HAP-1 (cell line): ENCODE results near the gene MAP1S.
A peak's percentile ranks its signal among the peaks of the same experiment; 100 is the strongest.

Experiments used
- DNase-seq, 2 experiments: peaks; one replicate each; pipeline ENCODE4 v3.0.0-alpha.2; 2016 to 2020; ENCODE audit warnings: low spot score in 2 of 2
- H3K27me3 ChIP-seq: fragments of 250-450 bp; sonication (Bioruptor Pico); 2 replicates; pipeline ENCODE4 v1.5.1; 2020; ENCODE audit warnings: low read depth, mild to moderate bottlenecking, moderate library complexity
- H3K36me3 ChIP-seq: fragments of 250-450 bp; sonication (Bioruptor Pico); replicated peaks from 2 replicates; pipeline ENCODE4 v1.5.1; 2020; ENCODE audit warnings: mild to moderate bottlenecking
- H3K4me1 ChIP-seq: fragments of 250-450 bp; sonication (Bioruptor Pico); 2 replicates; pipeline ENCODE4 v1.5.1; 2020; ENCODE audit warnings: mild to moderate bottlenecking
- H3K4me3 ChIP-seq: fragments of 250-450 bp; sonication (Bioruptor Pico); 2 replicates; pipeline ENCODE4 v1.5.1; 2020; ENCODE audit warnings: mild to moderate bottlenecking, moderate library complexity
- H3K9me3 ChIP-seq: fragments of 250-450 bp; sonication (Bioruptor Pico); 2 replicates; pipeline ENCODE4 v1.5.1; 2020; ENCODE audit warnings: mild to moderate bottlenecking, moderate library complexity
- in situ Hi-C: fragments of 300-500 bp; cut with MboI; formaldehyde crosslinking; loops from 3 replicates; pipeline ENCODE4 v1.14.3; 2020; ENCODE audit warnings: low sequenced_read_pairs, inconsistent platforms, mixed read lengths

Gene MAP1S

DNA sequence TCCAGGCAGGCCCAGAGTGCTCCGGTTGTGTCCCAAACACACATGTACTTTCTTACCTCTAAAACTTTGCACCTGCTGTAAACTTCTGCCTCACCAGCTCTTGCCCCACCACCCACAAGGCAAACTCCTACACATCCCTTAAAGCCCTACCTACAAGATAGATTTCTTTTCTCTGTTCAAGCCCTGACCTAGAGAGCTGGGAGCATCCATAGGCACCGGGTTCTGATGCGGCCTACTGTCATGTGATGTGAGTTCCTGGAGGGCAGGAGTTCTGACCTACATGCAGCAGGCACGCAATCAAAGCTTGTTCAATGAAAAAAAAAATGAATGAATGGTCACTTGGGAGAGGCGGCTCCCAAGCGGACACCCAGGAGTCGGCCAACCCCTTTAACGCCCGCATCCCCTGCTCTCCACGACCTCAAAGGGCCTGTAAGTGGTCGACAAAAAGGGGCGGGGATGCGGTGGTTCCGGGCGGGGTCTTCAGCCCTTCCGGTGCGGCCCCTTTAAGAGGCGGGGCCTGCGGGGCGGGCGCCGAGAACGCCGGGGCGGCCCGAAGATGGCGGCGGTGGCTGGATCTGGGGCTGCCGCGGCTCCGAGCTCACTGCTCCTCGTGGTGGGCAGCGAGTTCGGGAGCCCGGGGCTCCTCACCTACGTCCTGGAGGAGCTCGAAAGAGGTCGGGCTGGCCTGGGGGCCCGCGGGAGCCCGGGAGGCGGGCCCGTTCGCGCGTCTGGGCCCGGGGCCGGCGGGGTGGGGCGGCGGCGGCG, at the start of gene MAP1S:
Gene MAP1S, plus strand, starts transcription at position 534 of the 765 bp plus-strand sequence. Its CDS starts 23 bp downstream, at position 557.
- 0 out of 2 replicates have a peak, but pooled peaks cover 2% of the 10 kb centered on the region for H3K9me3 ChIP-seq
- peak; percentile 67 to 92 for DNase-seq
- H3K4me3 ChIP-seq, result peak within 1 kb of the TSS; percentile 79
- H3K4me1 ChIP-seq, result peaks cover 9% of the 10 kb centered on the region
- H3K36me3 ChIP-seq, result peaks cover 13% of the 10 kb centered on the region
- H3K27me3 ChIP-seq, result peaks cover 2% of the 10 kb centered on the region; the same call in 1 of the 2 replicates
- in situ Hi-C loops, result no loop called here

- no peaks in the 10 kb centered on the region for H3K4me1 ChIP-seq
- no peaks in the 10 kb centered on the region for H3K36me3 ChIP-seq
- peak; percentile 20 to 67 for DNase-seq
- no peaks in the 10 kb centered on the region for H3K9me3 ChIP-seq
- no peak overlapping the region for H3K4me3 ChIP-seq
- in situ Hi-C loops, result no loop called here
- peaks cover 2% of the 10 kb centered on the region for H3K27me3 ChIP-seq
Measured at GRCh38 chr19:17671906-17672305, 47.4 kb upstream of the MAP1S start.

- no peak for DNase-seq
- Histone ChIP-seq H3K4me1 (no peaks in the 10 kb centered on the region), H3K4me3 (no peak overlapping the region), H3K9me3 (no peaks in the 10 kb centered on the region), H3K27me3 (peaks cover 4% of the 10 kb centered on the region), H3K36me3 (no peaks in the 10 kb centered on the region)
- in situ Hi-C loops, result no loop called here
Measured at GRCh38 chr19:17673937-17674799, 45.1 kb upstream of the MAP1S start.

- DNase-seq, result no peak
- no peaks in the 10 kb centered on the region for H3K36me3 ChIP-seq
- in situ Hi-C loops, result no loop called here
- H3K9me3 ChIP-seq, result no peaks in the 10 kb centered on the region
- H3K4me3 ChIP-seq, result no peak overlapping the region
- no peaks in the 10 kb centered on the region for H3K4me1 ChIP-seq
- peaks cover 22% of the 10 kb centered on the region for H3K27me3 ChIP-seq
Measured at GRCh38 chr19:17676295-17676694, 43.0 kb upstream of the MAP1S start.

GRCh38 chr19:17677002-17677401, 42.3 kb upstream of the MAP1S start:
- DNase-seq, result no peak

GRCh38 chr19:17678836-17679235, 40.4 kb upstream of the MAP1S start:
- Histone ChIP-seq H3K36me3 (no peaks in the 10 kb centered on the region), H3K27me3 (peaks cover 25% of the 10 kb centered on the region), H3K9me3 (no peaks in the 10 kb centered on the region), H3K4me1 (no peaks in the 10 kb centered on the region), H3K4me3 (no peak overlapping the region)
- in situ Hi-C loops, result no loop called here
- no peak for DNase-seq

More at GRCh38 chr19:17677002-17677401, 42.3 kb upstream of the MAP1S start:
- H3K27me3 ChIP-seq, result peaks cover 25% of the 10 kb centered on the region
- H3K36me3 ChIP-seq, result no peaks in the 10 kb centered on the region
- no peaks in the 10 kb centered on the region for H3K4me1 ChIP-seq
- in situ Hi-C loops, result no loop called here
- H3K9me3 ChIP-seq, result no peaks in the 10 kb centered on the region
- H3K4me3 ChIP-seq, result no peak overlapping the region

DNA sequence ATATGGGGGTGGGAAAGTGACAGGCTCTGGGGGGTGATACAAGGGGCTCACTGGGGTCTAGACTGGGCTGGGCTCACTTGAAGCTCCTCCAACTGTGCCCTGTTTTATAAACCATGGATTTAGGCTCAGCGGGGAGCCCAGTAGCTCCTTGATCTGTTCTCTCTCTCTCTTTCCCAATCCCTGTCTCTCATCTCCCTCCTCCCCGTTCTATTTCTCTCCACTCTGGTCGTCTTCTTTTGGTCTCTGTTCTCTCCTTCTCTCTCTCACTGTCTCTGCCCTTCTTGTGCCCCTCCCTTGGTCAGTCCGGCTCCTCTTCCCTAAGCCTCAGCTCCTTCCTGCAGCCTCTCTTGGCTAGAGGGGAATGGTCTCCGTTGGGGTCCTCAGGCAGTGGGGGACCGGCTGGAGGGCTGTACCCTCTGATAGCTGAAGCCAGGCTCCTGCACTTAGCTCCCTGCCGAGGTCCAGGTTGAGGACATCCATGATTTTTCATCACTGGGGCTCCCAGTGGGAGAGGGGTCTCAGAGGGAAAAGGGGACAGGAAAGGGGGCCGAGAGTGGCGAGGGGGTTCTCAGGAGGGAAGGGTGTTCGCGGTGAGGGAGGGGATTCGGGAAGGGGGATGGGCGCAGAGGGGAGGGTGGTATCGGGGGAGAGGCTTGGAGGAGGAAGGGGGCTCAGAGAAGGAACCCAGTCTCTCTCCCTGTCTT, 39.6 kb upstream of the MAP1S start:
- H3K4me3 ChIP-seq, result no peak overlapping the region
- in situ Hi-C loops, result no loop called here

DNA sequence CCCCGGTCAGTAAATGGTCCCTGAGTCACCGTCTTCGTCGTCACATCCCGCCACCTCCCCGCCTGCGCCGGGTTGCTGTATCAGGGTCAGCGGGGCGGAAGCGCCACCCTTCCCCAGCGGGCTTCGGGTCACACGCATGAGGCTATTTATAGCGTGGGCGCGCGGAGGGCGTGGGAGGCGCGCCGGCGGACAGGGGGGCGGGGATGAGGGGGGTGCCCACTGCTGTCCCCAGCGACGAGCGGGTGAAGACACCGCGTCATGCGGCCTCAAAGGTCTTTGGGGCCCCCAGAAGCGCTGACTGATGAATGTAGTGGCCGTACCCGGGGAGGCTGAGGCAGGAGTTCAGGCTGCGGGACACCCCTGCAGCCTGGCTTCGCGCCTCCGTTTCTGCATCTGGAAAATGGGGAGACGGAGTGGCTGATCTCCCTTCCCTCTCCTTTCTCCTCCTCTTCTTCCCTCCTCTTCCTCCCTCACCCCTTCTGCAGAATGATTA, 39.0 kb upstream of the MAP1S start:
- DNase-seq, result no peak
- H3K27me3 ChIP-seq, result peaks cover 25% of the 10 kb centered on the region
- no peak overlapping the region for H3K4me3 ChIP-seq
- in situ Hi-C loops, result no loop called here
- no peaks in the 10 kb centered on the region for H3K4me1 ChIP-seq
- H3K9me3 ChIP-seq, result no peaks in the 10 kb centered on the region
- no peaks in the 10 kb centered on the region for H3K36me3 ChIP-seq

More for the DNA sequence above, 39.6 kb upstream of the MAP1S start:
- peaks cover 25% of the 10 kb centered on the region for H3K27me3 ChIP-seq
- DNase-seq, result no peak
- no peaks in the 10 kb centered on the region for H3K9me3 ChIP-seq
- no peaks in the 10 kb centered on the region for H3K4me1 ChIP-seq
- H3K36me3 ChIP-seq, result no peaks in the 10 kb centered on the region

DNA sequence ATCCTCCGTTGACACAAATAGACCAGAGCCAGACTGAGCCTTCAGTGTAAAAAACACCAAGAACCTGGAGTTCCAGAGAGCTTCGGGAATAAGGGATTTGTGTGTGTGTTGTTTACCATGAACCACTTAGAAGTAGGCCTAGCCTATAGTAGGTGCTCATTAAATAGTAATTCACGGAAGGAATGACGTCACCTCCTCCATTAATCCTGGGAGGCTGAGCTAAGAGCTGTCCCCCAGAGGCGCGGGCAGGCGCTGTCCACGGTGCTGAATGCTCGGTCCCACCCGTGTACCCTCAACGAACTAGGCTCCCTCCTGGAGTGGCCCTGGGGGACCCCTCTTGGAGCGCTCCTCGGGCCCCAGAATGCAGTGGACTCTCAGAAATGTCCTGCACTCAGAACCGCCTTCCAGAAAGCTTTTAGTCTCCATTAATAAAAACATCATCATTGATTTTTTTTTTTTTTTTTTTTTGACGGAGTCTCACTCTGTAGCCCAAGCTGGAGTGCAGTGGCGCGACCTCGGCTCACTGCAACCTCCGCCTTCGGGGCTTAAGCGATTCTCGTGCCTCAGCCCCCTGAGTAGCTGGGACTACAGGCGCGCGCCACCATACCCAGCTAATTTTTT, 37.7 kb upstream of the MAP1S start:
- Histone ChIP-seq H3K4me1 (no peaks in the 10 kb centered on the region), H3K9me3 (no peaks in the 10 kb centered on the region), H3K27me3 (peaks cover 28% of the 10 kb centered on the region), H3K36me3 (no peaks in the 10 kb centered on the region), H3K4me3 (no peak overlapping the region)
- peak in 1 of 2 experiments; percentile 77 for DNase-seq
- in situ Hi-C loops, result no loop called here

GRCh38 chr19:17682273-17682672, 37.0 kb upstream of the MAP1S start:
- in situ Hi-C loops, result no loop called here

DNA sequence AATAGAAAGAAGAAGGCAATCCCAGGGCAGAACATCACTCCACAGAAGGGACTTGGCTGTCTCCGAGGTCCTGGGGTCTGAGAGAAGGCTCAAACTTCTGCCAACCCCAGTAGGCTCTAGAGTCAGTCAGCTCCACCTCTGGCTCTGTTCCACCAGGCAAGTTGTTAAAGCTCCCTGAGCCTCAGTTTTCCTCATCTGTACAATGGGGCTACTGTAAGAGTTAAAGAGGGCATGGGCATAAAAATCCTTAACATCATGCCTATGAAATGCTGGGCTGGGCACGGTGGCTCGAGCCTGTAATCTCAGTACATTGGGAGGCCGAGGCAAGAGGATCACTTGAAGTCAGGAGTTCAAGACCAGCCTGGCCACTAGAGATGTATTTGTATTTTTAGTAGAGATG, 36.2 kb upstream of the MAP1S start:
- DNase-seq, result no peak
- no peaks in the 10 kb centered on the region for H3K36me3 ChIP-seq
- H3K9me3 ChIP-seq, result no peaks in the 10 kb centered on the region
- no peak overlapping the region for H3K4me3 ChIP-seq
- no peaks in the 10 kb centered on the region for H3K4me1 ChIP-seq
- in situ Hi-C loops, result no loop called here
- peaks cover 42% of the 10 kb centered on the region for H3K27me3 ChIP-seq

More at GRCh38 chr19:17682273-17682672, 37.0 kb upstream of the MAP1S start:
- Histone ChIP-seq H3K9me3 (no peaks in the 10 kb centered on the region), H3K36me3 (no peaks in the 10 kb centered on the region), H3K4me3 (no peak overlapping the region), H3K27me3 (peaks cover 34% of the 10 kb centered on the region), H3K4me1 (no peaks in the 10 kb centered on the region)
- no peak for DNase-seq

DNA sequence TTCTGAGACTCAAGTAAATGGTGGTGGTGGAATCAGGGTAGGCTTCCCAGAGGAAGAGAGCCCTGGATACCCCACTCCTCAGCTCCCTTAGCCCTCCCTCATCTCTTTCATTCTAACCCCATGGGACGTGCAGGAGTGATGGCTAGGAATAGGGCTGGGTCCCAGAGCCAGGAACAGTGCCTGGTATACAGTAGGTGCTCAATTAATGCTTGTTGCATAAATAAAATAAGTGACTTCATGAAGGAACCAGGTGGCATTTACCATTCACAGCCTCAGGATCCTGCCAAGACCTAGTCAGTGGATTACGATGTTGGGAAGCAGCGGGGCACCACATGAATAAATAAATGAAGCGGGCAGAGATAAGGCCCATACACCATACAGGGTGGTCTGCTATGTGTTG, 35.0 kb upstream of the MAP1S start:
- in situ Hi-C loops, result no loop called here
- H3K27me3 ChIP-seq, result peaks cover 41% of the 10 kb centered on the region
- H3K4me3 ChIP-seq, result no peak overlapping the region
- no peak for DNase-seq
- no peaks in the 10 kb centered on the region for H3K9me3 ChIP-seq
- no peaks in the 10 kb centered on the region for H3K36me3 ChIP-seq
- no peaks in the 10 kb centered on the region for H3K4me1 ChIP-seq

- no peaks in the 10 kb centered on the region for H3K4me1 ChIP-seq
- no peak for DNase-seq
- peaks cover 28% of the 10 kb centered on the region for H3K27me3 ChIP-seq
- no peaks in the 10 kb centered on the region for H3K9me3 ChIP-seq
- in situ Hi-C loops, result no loop called here
- no peak overlapping the region for H3K4me3 ChIP-seq
- no peaks in the 10 kb centered on the region for H3K36me3 ChIP-seq
Measured at GRCh38 chr19:17685451-17686022, 33.7 kb upstream of the MAP1S start.
